Mesothelial cell of epicardium (in vitro differentiated cells): ENCODE data around the gene RETREG3. TPM values are rescaled to one million over a fixed set of nuclear protein-coding genes. Genes with fewer than 3 reads are reported as not detected.

ENCODE experiments used
- DNase-seq, 2 experiments: peaks; one replicate each; pipeline ENCODE4 v3.0.0; 2021; ENCODE audit warnings: low spot score in 2 of 2; ENCODE audit not compliant: unreplicated experiment in 2 of 2
- H3K27ac Mint-ChIP-seq: 2 replicates; pipeline ENCODE4 v1.8.0; 2021; ENCODE audit warnings: mixed read lengths
- H3K27me3 Mint-ChIP-seq: 2 replicates; pipeline ENCODE4 v1.8.0; 2021; ENCODE audit warnings: low read depth, mixed read lengths
- H3K36me3 Mint-ChIP-seq: 2 replicates; pipeline ENCODE4 v1.8.0; 2021; ENCODE audit warnings: mixed read lengths
- H3K4me1 Mint-ChIP-seq: 2 replicates; pipeline ENCODE4 v1.8.0; 2021; ENCODE audit warnings: mixed read lengths
- H3K4me3 Mint-ChIP-seq: 2 replicates; pipeline ENCODE4 v1.8.0; 2021; ENCODE audit warnings: mild to moderate bottlenecking, moderate library complexity, mixed read lengths
- H3K9me3 Mint-ChIP-seq: 2 replicates; pipeline ENCODE4 v1.8.0; 2021; ENCODE audit warnings: mixed read lengths
- total RNA-seq: library from RNA; stranded (reverse); gene quantifications from 3 replicates; pipeline ENCODE4 v1.2.1, GENCODE V29; 2021
- TF ChIP-seq, protein P1 (sequence below): fragments of 200-600 bp; sonication (generic); IDR thresholded peaks from one replicate; pipeline ENCODE4 v1.5.0; 2021; ENCODE audit warnings: antibody characterized with exemption; ENCODE audit not compliant: unreplicated experiment

Gene RETREG3
- total RNA-seq, 1 donor from 2014 or later: 77.7 TPM

DNA sequence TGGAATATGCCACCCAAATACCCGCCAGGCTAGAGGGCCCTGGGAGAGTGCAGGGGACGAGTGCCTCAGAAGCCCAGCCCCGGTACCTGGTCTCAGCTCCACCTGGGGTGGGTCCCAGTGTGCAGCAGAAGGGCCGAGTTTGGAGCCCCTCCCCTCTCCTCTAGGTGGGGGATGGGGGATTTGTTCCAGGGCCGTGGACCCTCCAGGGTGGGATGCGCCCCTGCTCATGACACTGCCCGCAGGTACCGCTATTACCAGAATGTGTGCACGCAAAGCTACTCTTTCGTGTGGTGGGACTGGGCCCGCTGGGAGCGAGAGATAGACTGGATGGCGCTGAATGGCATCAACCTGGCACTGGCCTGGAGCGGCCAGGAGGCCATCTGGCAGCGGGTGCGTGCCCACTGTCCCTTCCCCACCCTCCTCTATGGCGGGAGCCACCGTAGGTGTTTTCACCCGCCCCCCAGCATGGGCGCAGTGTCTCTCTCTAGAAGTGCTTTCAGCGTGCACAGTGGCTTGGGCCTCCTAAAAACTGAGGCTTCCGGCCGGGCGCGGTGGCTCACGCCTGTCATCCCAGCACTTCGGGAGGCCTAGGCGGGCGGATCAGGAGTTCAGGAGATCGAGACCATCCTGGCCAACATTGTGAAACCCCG is 71.9 kb downstream of the RETREG3 start:
- Mint-ChIP-seq H3K27ac (no peak overlapping the region), H3K27me3 (no peaks in the 10 kb centered on the region), H3K4me1 (peaks cover 22% of the 10 kb centered on the region), H3K9me3 (no peaks in the 10 kb centered on the region), H3K4me3 (peak overlapping the region; percentile 77), H3K36me3 (peaks cover 19% of the 10 kb centered on the region)
- TF ChIP-seq, protein P1, sequence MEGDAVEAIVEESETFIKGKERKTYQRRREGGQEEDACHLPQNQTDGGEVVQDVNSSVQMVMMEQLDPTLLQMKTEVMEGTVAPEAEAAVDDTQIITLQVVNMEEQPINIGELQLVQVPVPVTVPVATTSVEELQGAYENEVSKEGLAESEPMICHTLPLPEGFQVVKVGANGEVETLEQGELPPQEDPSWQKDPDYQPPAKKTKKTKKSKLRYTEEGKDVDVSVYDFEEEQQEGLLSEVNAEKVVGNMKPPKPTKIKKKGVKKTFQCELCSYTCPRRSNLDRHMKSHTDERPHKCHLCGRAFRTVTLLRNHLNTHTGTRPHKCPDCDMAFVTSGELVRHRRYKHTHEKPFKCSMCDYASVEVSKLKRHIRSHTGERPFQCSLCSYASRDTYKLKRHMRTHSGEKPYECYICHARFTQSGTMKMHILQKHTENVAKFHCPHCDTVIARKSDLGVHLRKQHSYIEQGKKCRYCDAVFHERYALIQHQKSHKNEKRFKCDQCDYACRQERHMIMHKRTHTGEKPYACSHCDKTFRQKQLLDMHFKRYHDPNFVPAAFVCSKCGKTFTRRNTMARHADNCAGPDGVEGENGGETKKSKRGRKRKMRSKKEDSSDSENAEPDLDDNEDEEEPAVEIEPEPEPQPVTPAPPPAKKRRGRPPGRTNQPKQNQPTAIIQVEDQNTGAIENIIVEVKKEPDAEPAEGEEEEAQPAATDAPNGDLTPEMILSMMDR: no peak
- no peak for DNase-seq

DNA sequence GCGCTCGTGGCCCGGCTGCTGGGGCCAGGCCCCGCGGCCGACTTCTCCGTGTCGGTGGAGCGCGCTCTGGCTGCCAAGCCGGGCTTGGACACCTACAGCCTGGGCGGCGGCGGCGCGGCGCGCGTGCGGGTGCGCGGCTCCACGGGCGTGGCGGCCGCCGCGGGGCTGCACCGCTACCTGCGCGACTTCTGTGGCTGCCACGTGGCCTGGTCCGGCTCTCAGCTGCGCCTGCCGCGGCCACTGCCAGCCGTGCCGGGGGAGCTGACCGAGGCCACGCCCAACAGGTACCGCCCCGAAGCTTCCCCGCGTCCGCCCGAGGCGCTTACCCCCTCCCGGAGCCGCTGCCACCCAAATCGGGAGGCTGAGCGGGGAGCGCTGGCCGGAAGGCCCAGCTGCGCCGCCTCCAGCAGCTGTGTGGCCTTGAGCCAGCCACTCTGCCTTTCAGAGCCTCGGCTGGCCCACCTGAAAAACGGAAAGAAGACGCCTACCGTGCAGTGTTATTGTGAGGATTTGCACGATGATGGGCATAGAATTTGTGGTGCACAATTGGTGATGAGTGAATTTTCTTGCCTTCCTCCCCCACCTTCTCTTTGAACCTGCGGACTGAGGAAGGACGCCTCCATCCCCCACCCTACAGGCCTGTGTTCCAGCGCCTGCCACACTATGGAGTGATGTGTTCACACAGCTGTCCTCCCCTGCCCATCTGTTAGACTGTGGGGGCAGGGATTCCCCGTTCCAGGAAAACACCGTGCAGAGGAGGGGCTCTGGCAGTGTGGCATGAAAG is 72.6 kb downstream of the RETREG3 start:
- Mint-ChIP-seq H3K4me3 (peak overlapping the region; percentile 77), H3K36me3 (peaks cover 18% of the 10 kb centered on the region), H3K9me3 (no peaks in the 10 kb centered on the region), H3K4me1 (peaks cover 25% of the 10 kb centered on the region), H3K27ac (peak overlapping the region; percentile 82), H3K27me3 (no peaks in the 10 kb centered on the region)
- DNase-seq: peak; percentile 60 to 78
- TF ChIP-seq, protein P1: no peak

GRCh38 chr17:42536048-42536371 is 73.2 kb downstream of the RETREG3 start, which contains the start of gene NAGLU:
TSS of gene NAGLU (plus strand) at chr17:42536241. CDS start at chr17:42536273, 32 bp downstream.
- DNase-seq: peak; percentile 82 to 92
- Mint-ChIP-seq H3K27ac (peak within 1 kb of the TSS; percentile 94), H3K27me3 (no peaks in the 10 kb centered on the region), H3K9me3 (no peaks in the 10 kb centered on the region), H3K4me3 (peak within 1 kb of the TSS; percentile 77), H3K36me3 (peaks cover 14% of the 10 kb centered on the region), H3K4me1 (peaks cover 30% of the 10 kb centered on the region)
- TF ChIP-seq, protein P1: no peak

- H3K36me3 Mint-ChIP-seq: peaks cover 8% of the 10 kb centered on the region
- H3K9me3 Mint-ChIP-seq: no peaks in the 10 kb centered on the region
- TF ChIP-seq, protein P1: no peak
- peak overlapping the region; percentile 74 for H3K4me3 Mint-ChIP-seq
- H3K4me1 Mint-ChIP-seq: peaks cover 34% of the 10 kb centered on the region
- DNase-seq: no peak
- no peaks in the 10 kb centered on the region for H3K27me3 Mint-ChIP-seq
- H3K27ac Mint-ChIP-seq: peak overlapping the region; percentile 94
These were observed 73.8 kb downstream of the RETREG3 start for GRCh38 chr17:42535155-42536047.
